H1 (cell line): ENCODE results near the gene ZNRF2. TPM values are rescaled to one million over a fixed set of nuclear protein-coding genes. Genes with fewer than 3 reads are reported as not detected.

Experiments
- CTCF ChIA-PET: fragments of 300-600 bp; sonication (Branson Sonifier 250); formaldehyde crosslinking; loops from one replicate; lab custom pipeline; 2021; ENCODE audit not compliant: partially characterized antibody; lab: Charles Lee
- POLR2A ChIA-PET: fragments of 300-600 bp; sonication (Branson Sonifier 250); formaldehyde crosslinking; loops from one replicate; lab custom pipeline; 2021; ENCODE audit warnings: inconsistent platforms; ENCODE audit not compliant: partially characterized antibody; lab: Charles Lee
- DNase-seq, 2 experiments: peaks; one replicate each; pipeline versions ENCODE4 v3.0.0 to v3.0.0-alpha.2; 2010 to 2022; ENCODE audit warnings: low spot score in 2 of 2, low read depth in 1 of 2, mixed read lengths in 1 of 2
- FAIRE-seq: peaks from 2 replicates; lab custom pipeline; 2011; peaks lifted over from hg19 to GRCh38; lab: Jason Lieb, UNC
- H2AFZ ChIP-seq: 2 replicates; pipeline ENCODE4 v1.8.1; 2012; ENCODE audit warnings: low read length, inconsistent platforms
- H2AK5ac ChIP-seq: 2 replicates; pipeline ENCODE4 v1.6.1; 2013; ENCODE audit warnings: low read depth, low read length
- H2BK120ac ChIP-seq: replicated peaks from 2 replicates; pipeline ENCODE3; 2013; ENCODE audit warnings: low read depth, low read length, inconsistent platforms
- H2BK12ac ChIP-seq: 2 replicates; pipeline ENCODE4 v1.6.1; 2013; ENCODE audit warnings: low read depth, low read length
- H2BK15ac ChIP-seq: 2 replicates; pipeline ENCODE4 v1.6.1; 2013; ENCODE audit warnings: low read length
- H2BK20ac ChIP-seq: 2 replicates; pipeline ENCODE4 v1.6.1; 2013; ENCODE audit warnings: low read length
- H2BK5ac ChIP-seq: 2 replicates; pipeline ENCODE4 v1.6.1; 2013; ENCODE audit warnings: low read depth, low read length
- H3K14ac ChIP-seq: 2 replicates; pipeline ENCODE4 v1.6.1; 2013; ENCODE audit warnings: inconsistent platforms; ENCODE audit not compliant: insufficient read length
- H3K18ac ChIP-seq: 2 replicates; pipeline ENCODE4 v1.6.1; 2013; ENCODE audit warnings: low read length; ENCODE audit errors: extremely low read depth
- H3K23ac ChIP-seq: 2 replicates; pipeline ENCODE4 v1.6.1; 2013; ENCODE audit warnings: inconsistent platforms; ENCODE audit not compliant: insufficient read length
- H3K23me2 ChIP-seq: 2 replicates; pipeline ENCODE4 v1.6.1; 2013; ENCODE audit warnings: low read depth, low read length
- H3K27ac ChIP-seq: 2 replicates; pipeline ENCODE4 v1.6.1; 2011; ENCODE audit warnings: low read depth, low read length, inconsistent platforms
- H3K27me3 ChIP-seq, 4 experiments: replicated peaks in 1 of 4; 1 replicate in 1 of 4; 2 replicates in 3 of 4; pipeline versions ENCODE4 v1.6.1 to v1.8.1; 2011 to 2013; ENCODE audit warnings: low read length in 3 of 4, mild to moderate bottlenecking in 3 of 4, inconsistent platforms in 2 of 4, mixed read lengths in 2 of 4, moderate library complexity in 1 of 4; ENCODE audit not compliant: control insufficient read depth in 3 of 4, insufficient read depth in 3 of 4; ENCODE audit errors: extremely low read depth in 1 of 4
- H3K36me3 ChIP-seq, 4 experiments: 2 replicates each; pipeline versions ENCODE4 v1.6.1 to v1.8.1; 2011 to 2013; ENCODE audit warnings: mild to moderate bottlenecking in 4 of 4, low read length in 3 of 4, moderate library complexity in 2 of 4, control low read depth in 1 of 4, inconsistent platforms in 1 of 4; ENCODE audit not compliant: insufficient read depth in 4 of 4, control insufficient read depth in 2 of 4
- H3K4ac ChIP-seq: replicated peaks from 2 replicates; pipeline ENCODE3; 2013; ENCODE audit warnings: low read length, low read depth, mixed read lengths, inconsistent platforms; ENCODE audit not compliant: insufficient read length
- H3K4me1 ChIP-seq, 4 experiments: replicated peaks in 1 of 4; 1 replicate in 1 of 4; 2 replicates in 3 of 4; pipeline versions ENCODE4 v1.6.1 to v1.8.1; 2011 to 2013; ENCODE audit warnings: low read length in 3 of 4, inconsistent platforms in 2 of 4, mixed read lengths in 1 of 4; ENCODE audit not compliant: insufficient read depth in 4 of 4, control insufficient read depth in 3 of 4
- H3K4me2 ChIP-seq, 2 experiments: 2 replicates each; pipeline versions ENCODE4 v1.6.1 to v1.8.1; 2011 to 2013; ENCODE audit warnings: low read depth in 2 of 2, low read length in 2 of 2, control low read depth in 1 of 2, inconsistent platforms in 1 of 2, mild to moderate bottlenecking in 1 of 2; ENCODE audit not compliant: insufficient read depth in 1 of 2
- H3K4me3 ChIP-seq, 4 experiments: fragments of 200-600, 300-600 bp in 1 of 4; sonication (generic), shearing (Covaris generic), sonication (Bioruptor Twin) in 1 of 4; 2 replicates each; pipeline versions ENCODE4 v1.5.1 to v1.8.1; 2011 to 2016; ENCODE audit warnings: low read length in 4 of 4, low read depth in 3 of 4, control low read depth in 2 of 4, inconsistent platforms in 2 of 4, mild to moderate bottlenecking in 2 of 4, mixed read lengths in 1 of 4, moderate library complexity in 1 of 4; ENCODE audit not compliant: insufficient read depth in 2 of 4; ENCODE audit errors: extremely low read depth in 1 of 4
- H3K56ac ChIP-seq: replicated peaks from 2 replicates; pipeline ENCODE3; 2013; ENCODE audit warnings: low read depth, mild to moderate bottlenecking, mixed read lengths, low read length, inconsistent platforms; ENCODE audit not compliant: insufficient read length
- H3K79me1 ChIP-seq: 2 replicates; pipeline ENCODE4 v1.6.1; 2013; ENCODE audit warnings: low read depth, low read length, control low read depth
- H3K79me2 ChIP-seq, 2 experiments: 2 replicates each; pipeline versions ENCODE4 v1.6.1 to v1.8.1; 2012 to 2013; ENCODE audit warnings: low read length in 2 of 2, mild to moderate bottlenecking in 2 of 2, inconsistent platforms in 1 of 2; ENCODE audit not compliant: insufficient read depth in 2 of 2, control insufficient read depth in 1 of 2
- H3K9ac ChIP-seq, 4 experiments: replicated peaks in 1 of 4; 1 replicate in 1 of 4; 2 replicates in 3 of 4; pipeline versions ENCODE4 v1.6.1 to v1.8.1; 2011 to 2013; ENCODE audit warnings: low read depth in 3 of 4, low read length in 3 of 4, control low read depth in 2 of 4, mild to moderate bottlenecking in 2 of 4, moderate library complexity in 2 of 4, inconsistent platforms in 1 of 4; ENCODE audit errors: extremely low read depth in 1 of 4
- H3K9me3 ChIP-seq, 2 experiments: 2 replicates each; pipeline versions ENCODE4 v1.6.1 to v1.8.1; 2012 to 2013; ENCODE audit warnings: mild to moderate bottlenecking in 2 of 2, moderate library complexity in 2 of 2, control low read depth in 1 of 2, inconsistent platforms in 1 of 2, low read depth in 1 of 2, low read length in 1 of 2, mixed read lengths in 1 of 2; ENCODE audit not compliant: insufficient read depth in 2 of 2
- H4K20me1 ChIP-seq, 2 experiments: replicated peaks in 1 of 2; 2 replicates each; pipeline versions ENCODE3 to v1.8.1; 2011 to 2013; ENCODE audit warnings: inconsistent platforms in 2 of 2, low read length in 2 of 2, mild to moderate bottlenecking in 1 of 2; ENCODE audit not compliant: insufficient read depth in 2 of 2, control insufficient read depth in 1 of 2
- H4K5ac ChIP-seq: 2 replicates; pipeline ENCODE4 v1.6.1; 2013; ENCODE audit warnings: low read length, low read depth, mixed read lengths, inconsistent platforms; ENCODE audit not compliant: insufficient read length
- H4K8ac ChIP-seq: 2 replicates; pipeline ENCODE4 v1.8.0; 2013; ENCODE audit warnings: mild to moderate bottlenecking, moderate library complexity, low read length, inconsistent platforms; ENCODE audit not compliant: insufficient read depth; ENCODE audit errors: extremely low read depth
- H4K91ac ChIP-seq: replicated peaks from 2 replicates; pipeline ENCODE3; 2013; ENCODE audit warnings: low read length, mixed read lengths, inconsistent platforms; ENCODE audit not compliant: insufficient read length
- CTCF ChIP-seq, 3 experiments: IDR thresholded peaks; 1 replicate in 2 of 3; 2 replicates in 1 of 3; pipeline versions ENCODE4 v1.5.1 to v1.6.1; 2011; ENCODE audit warnings: low read length in 3 of 3, mild to moderate bottlenecking in 3 of 3, inconsistent platforms in 2 of 3, low read depth in 1 of 3, moderate library complexity in 1 of 3; ENCODE audit not compliant: insufficient read depth in 1 of 3; ENCODE audit errors: control extremely low read depth in 1 of 3
- GABPA ChIP-seq: IDR thresholded peaks from 2 replicates; pipeline ENCODE4 v1.6.1; 2011; ENCODE audit warnings: mild to moderate bottlenecking, low read length, moderate library complexity, borderline replicate concordance; ENCODE audit not compliant: insufficient read depth
- NRF1 ChIP-seq: IDR thresholded peaks from 2 replicates; pipeline ENCODE4 v1.6.1; 2011; ENCODE audit warnings: mild to moderate bottlenecking, low read depth, low read length, improper control_type of control experiment
- RXRA ChIP-seq: IDR thresholded peaks from 2 replicates; pipeline ENCODE4 v1.6.1; 2011; ENCODE audit warnings: low read depth, mild to moderate bottlenecking, low read length, moderate library complexity; ENCODE audit not compliant: insufficient read depth
- SIN3A ChIP-seq, 2 experiments: IDR thresholded peaks in 1 of 2; conservative IDR thresholded peaks in 1 of 2; 2 replicates each; pipeline ENCODE4 v1.6.1; 2011 to 2012; ENCODE audit warnings: low read length in 2 of 2, improper control_type of control experiment in 1 of 2, low read depth in 1 of 2, mild to moderate bottlenecking in 1 of 2
- YY1 ChIP-seq: IDR thresholded peaks from 2 replicates; pipeline ENCODE4 v1.6.1; 2011; ENCODE audit warnings: low read depth, mild to moderate bottlenecking, low read length
- WGBS, 2 experiments: shearing (Covaris generic) in 1 of 2; methylation state at CpG; one replicate each; pipeline versions ENCODE4 v1.1.6 to v1.1.7; 2013 to 2015; ENCODE audit warnings: low lambda C conversion rate in 2 of 2, mixed read lengths in 2 of 2, inconsistent platforms in 1 of 2, low coverage in 1 of 2, missing lambda C conversion rate in 1 of 2; ENCODE audit not compliant: insufficient replicate concordance in 2 of 2, insufficient coverage in 1 of 2, insufficient read length in 1 of 2; ENCODE audit errors: extremely low coverage in 1 of 2, missing lambda C conversion rate in 1 of 2; 5-methylcytosine and 5-hydroxymethylcytosine counted together
- polyA plus RNA-seq, 7 experiments: library from polyadenylated mRNA; depleted of rRNA in 3 of 7; stranded (reverse) in 5 of 7; unstranded in 2 of 7; fragments of >200 nt in 5 of 7; fragments of 200-250 nt in 2 of 7; gene quantifications; 1 replicate in 5 of 7; 2 replicates in 1 of 7; 4 replicates in 1 of 7; pipeline versions ENCODE4 v1.2.1 to v1.2.3, GENCODE V29; 2011 to 2013; ENCODE audit warnings: missing spikeins in 2 of 7, mixed read lengths in 2 of 7
- total RNA-seq: library from RNA; stranded (reverse); fragmentation: NEBNext Ultra II Directional; extraction: Animal tissue kit (Norgen Biotek cat#: 25700); gene quantifications from 2 replicates; pipeline ENCODE4 v1.2.1, GENCODE V29; 2021

The ZNRF2 gene
- total and polyA plus RNA-seq, 2 of the 8 experiments (the other 6 are each of a cell fraction or from before 2014, with no cell fraction given), result 2.9 to 16.2 TPM

GRCh38 chr7:30411173-30411572, 126.8 kb downstream of the ZNRF2 start:
- no peak overlapping the region for H4K8ac ChIP-seq
- no peak overlapping the region for H3K14ac ChIP-seq
- no peaks in the 10 kb centered on the region for H3K79me1 ChIP-seq
- FAIRE-seq (no peak), DNase-seq (peak in 1 of 2 experiments; percentile 28)
- no peaks in the 10 kb centered on the region for H3K9me3 ChIP-seq
- no peak overlapping the region for H2BK5ac ChIP-seq
- no peak overlapping the region for H3K18ac ChIP-seq
- H3K27ac ChIP-seq, result no peak overlapping the region
- H3K23ac ChIP-seq, result no peak overlapping the region
- no peak overlapping the region for H4K91ac ChIP-seq
- no peak overlapping the region for H2BK12ac ChIP-seq
- peaks cover 0 to 5% (median 0%) of the 10 kb centered on the region in 4 experiments; a peak in 2 of 8 replicates for H3K36me3 ChIP-seq
- no peaks in the 10 kb centered on the region for H3K23me2 ChIP-seq
- peaks cover 0 to 5% (median 3%) of the 10 kb centered on the region in 4 experiments; a peak in 3 of 7 replicates for H3K4me1 ChIP-seq
- no peak overlapping the region for H3K4me3 ChIP-seq
- no peak overlapping the region for H3K4me2 ChIP-seq
- WGBS, 2 experiments, result 93% methylated on average over 2 of the region's 2 CpGs; no CpG with 5 or more reads in 1 of the 2 experiments
- no peaks in the 10 kb centered on the region for H3K79me2 ChIP-seq
- no peak overlapping the region for H2BK120ac ChIP-seq
- no peaks in the 10 kb centered on the region for H4K20me1 ChIP-seq
- no peak overlapping the region for H4K5ac ChIP-seq
- ChIA-PET CTCF (interaction anchor here (0.9 to 4.9 kb wide), 6 partner anchors 18 to 154 kb away, joined by 3 to 50 read pairs (median 5); no protein-coding TSS in a partner anchor), POLR2A (interaction anchor here (0.6 kb wide), 1 partner anchor 46 kb away, joined by 4 read pairs; no protein-coding TSS in a partner anchor)
- no peak overlapping the region for H2AK5ac ChIP-seq
- no peak overlapping the region for H2BK15ac ChIP-seq
- H3K27me3 ChIP-seq, result no peaks in the 10 kb centered on the region
- H2AFZ ChIP-seq, result no peak overlapping the region
- no peak overlapping the region for H3K56ac ChIP-seq
- no peak overlapping the region for H2BK20ac ChIP-seq
- no peak overlapping the region for H3K4ac ChIP-seq
- H3K9ac ChIP-seq, result no peak overlapping the region
- TF ChIP-seq RXRA, result no peak
- TF ChIP-seq SIN3A (conservative IDR thresholded peaks at IDR 0.05 in 1 of 2, IDR thresholded peaks at IDR 0.05 in 1 of 2; ENCODE audit: low read depth in 1 of 2, low read length in 2 of 2), result no peak
- TF ChIP-seq GABPA, result no peak
- TF ChIP-seq YY1, result no peak
- TF ChIP-seq CTCF (IDR thresholded peaks at IDR 0.05; ENCODE audit: control extremely low read depth in 1 of 3, insufficient read depth in 1 of 3, low read depth in 1 of 3, low read length in 3 of 3), result no peak
- no peak for TF ChIP-seq NRF1
